ENCODE results near the gene GAPDHS. TPM values are rescaled to one million over a fixed set of nuclear protein-coding genes. Genes with fewer than 3 reads are reported as not detected.

The GAPDHS gene
- total and polyA plus RNA-seq, 2 of the 13 experiments (the other 11 are each of a cell fraction or from before 2014, with no cell fraction given) = not detected

GRCh38 chr19:35509861-35510625 is 23.2 kb upstream of the GAPDHS start (continued):
- TF ChIP-seq ATF3 (CRISPR knock-in tag; IDR thresholded peaks at IDR 0.05) (peak; percentile 42; the same call in 1 of the 2 replicates), FOSL2 (CRISPR knock-in tag; IDR thresholded peaks at IDR 0.05) (peak; percentile 51), SOX5 (CRISPR knock-in tag; IDR thresholded peaks at IDR 0.05; ENCODE audit: borderline replicate concordance) (peak; percentile 47; the same call in 1 of the 2 replicates), PLRG1 (conservative IDR thresholded peaks at IDR 0.05) (no peak), GATAD1 (CRISPR knock-in tag; IDR thresholded peaks at IDR 0.05) (peak; percentile 62; the same call in 1 of the 2 replicates), KDM2A (CRISPR knock-in tag; IDR thresholded peaks at IDR 0.05; ENCODE audit: borderline replicate concordance, low read depth) (peak; percentile 92), LCORL (IDR thresholded peaks at IDR 0.05) (no peak), LCORL (CRISPR knock-in tag; IDR thresholded peaks at IDR 0.05) (peak; percentile 69), ZNF687 (CRISPR knock-in tag; IDR thresholded peaks at IDR 0.05) (peak; percentile 79), ZNF574 (CRISPR knock-in tag; IDR thresholded peaks at IDR 0.05) (peak; percentile 91), ZNF282 (IDR thresholded peaks at IDR 0.05; ENCODE audit: partially characterized antibody) (no peak), SNAPC4 (CRISPR knock-in tag; IDR thresholded peaks at IDR 0.05) (peak; percentile 47; the same call in 1 of the 2 replicates), ETV5 (CRISPR knock-in tag; IDR thresholded peaks at IDR 0.05; ENCODE audit: borderline replicate concordance) (peak; percentile 42; the same call in 1 of the 2 replicates), NCOA1 (CRISPR knock-in tag; IDR thresholded peaks at IDR 0.05) (no peak), ZNF205 (CRISPR knock-in tag; IDR thresholded peaks at IDR 0.05) (peak; percentile 56; the same call in 1 of the 2 replicates), ZFX (CRISPR knock-in tag; IDR thresholded peaks at IDR 0.05; ENCODE audit: low read depth) (peak; percentile 82), CREM (IDR thresholded peaks at IDR 0.05) (no peak), CREM (CRISPR knock-in tag; IDR thresholded peaks at IDR 0.05) (no peak)
